SK-MEL-5 (cell line): ENCODE results near the gene SNIP1. TPM values are rescaled to one million over a fixed set of nuclear protein-coding genes. Genes with fewer than 3 reads are reported as not detected.
"Not testable (repeated sequence)": the region's sequence is repeated elsewhere in the genome, so short reads cannot be mapped to it uniquely, and the experiment has no call there.

Experiments
- DNase-seq: peaks from one replicate; pipeline ENCODE4 v3.0.0-alpha.2; 2016; ENCODE audit warnings: low read depth, low spot score
- in situ Hi-C: cut with HindIII; loops from 2 replicates; pipeline ENCODE4 v1.10.0; 2016; ENCODE audit warnings: low sequenced_read_pairs, high pct_unique_total_duplicates, low pct_unique_long_range_greater_than_20kb
- total RNA-seq: library from RNA; depleted of rRNA; stranded (reverse); fragments of >200 nt; shearing (Covaris generic); gene quantifications from 2 replicates; pipeline ENCODE4 v1.2.3, GENCODE V29; 2014

Gene SNIP1
- total RNA-seq, 1 experiment from 2014 or later: 7.4 TPM

DNA sequence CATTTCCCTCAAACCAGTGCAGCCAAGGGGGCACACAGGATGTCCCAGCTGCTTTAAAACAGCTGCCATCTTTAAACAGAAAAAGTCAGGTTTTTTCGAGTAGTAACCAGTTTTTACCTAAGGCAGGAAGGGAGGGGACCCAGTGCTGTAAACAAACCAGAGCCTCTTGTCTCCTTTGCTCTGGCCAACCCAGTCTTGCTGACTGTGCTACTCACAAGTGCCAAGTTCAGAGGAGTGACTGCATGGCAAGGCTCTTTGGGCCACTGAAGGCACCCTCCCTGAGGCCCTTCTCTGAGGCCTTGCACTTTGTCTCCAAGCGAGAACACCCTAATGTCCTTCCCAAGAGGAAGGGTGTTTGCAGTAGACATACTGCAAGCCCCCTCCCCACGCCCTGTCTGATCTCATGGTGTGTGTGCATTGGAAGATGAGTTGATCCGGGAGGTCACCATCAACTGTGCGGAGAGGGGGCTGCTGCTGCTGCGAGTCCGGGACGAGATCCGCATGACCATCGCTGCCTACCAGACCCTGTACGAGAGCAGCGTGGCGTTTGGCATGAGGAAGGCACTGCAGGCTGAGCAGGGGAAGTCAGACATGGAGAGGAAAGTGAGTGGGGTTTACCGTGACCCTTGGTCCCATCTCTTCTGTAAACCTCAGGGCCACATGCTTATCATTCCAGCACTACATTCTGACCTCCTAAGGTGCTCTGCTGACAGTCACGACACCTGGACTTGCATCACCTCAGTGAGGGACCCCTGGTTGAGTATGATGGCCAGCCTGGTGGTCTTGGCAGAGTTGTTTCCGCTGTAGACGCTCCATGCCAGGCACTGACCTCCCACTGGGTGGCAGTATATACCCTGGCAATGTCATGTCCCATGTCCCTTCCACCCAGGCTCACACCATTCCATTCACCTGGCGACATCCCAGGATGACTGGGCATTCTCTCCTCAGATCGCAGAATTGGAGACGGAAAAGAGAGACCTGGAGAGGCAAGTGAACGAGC is 7.3 kb upstream of the SNIP1 start:
- peak; percentile 59 for DNase-seq
- in situ Hi-C loops: no loop called here

DNA sequence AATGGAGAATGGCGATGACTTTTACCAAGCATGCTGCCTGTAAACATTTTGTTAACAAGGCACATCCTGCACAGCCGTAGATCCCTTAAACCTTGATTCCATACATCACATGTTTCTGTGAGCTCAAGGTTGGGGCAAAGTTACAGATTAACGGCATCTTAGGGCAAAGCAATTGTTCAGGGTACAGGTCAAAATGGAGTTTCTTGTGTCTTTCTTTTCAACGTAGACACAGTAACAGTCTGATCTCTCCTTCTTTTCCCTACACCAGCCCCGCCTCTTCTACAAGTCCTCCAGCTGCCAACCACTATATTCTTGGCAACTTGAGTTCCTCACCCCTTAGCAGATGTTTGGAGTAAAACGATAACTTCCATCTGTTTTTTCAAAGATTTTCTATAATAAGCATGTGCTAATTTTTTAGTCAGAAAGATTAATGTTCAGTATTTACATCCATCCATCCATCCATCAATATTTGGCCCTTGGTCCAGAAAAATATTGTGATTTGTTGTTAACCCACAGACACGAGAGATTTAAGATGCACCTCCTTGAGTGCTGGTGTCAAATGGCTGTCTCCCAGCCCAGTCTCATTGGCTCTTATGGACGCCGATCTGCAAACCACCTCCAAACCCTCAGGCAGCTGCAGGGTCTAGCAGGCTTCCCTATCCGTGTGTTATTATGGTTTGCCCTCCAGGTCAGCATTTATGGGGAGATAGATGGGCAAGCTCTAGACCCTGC is 6.5 kb upstream of the SNIP1 start:
- no peak for DNase-seq
- in situ Hi-C loops: no loop called here

DNA sequence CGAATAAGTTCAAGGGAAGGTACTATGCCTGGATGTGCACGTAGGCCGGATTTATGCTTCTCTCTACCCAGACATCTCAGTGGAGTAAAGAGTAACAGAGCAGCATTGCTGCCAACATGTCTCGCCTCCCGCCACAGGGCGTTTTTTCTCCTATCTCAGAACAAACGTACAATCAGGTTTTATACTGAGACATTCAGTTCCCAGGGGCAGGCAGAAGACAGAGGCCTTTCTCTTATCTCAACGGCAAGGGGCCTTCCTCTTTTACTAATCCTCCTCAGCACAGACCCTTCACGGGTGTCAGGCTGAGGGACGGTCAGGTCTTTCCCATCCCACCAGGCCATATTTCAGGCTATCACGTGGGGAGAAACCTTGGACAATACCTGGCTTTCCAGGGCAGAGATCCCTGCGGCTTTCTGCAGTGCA is 5.9 kb upstream of the SNIP1 start:
- DNase-seq, in situ Hi-C loops: not testable (repeated sequence)

DNA sequence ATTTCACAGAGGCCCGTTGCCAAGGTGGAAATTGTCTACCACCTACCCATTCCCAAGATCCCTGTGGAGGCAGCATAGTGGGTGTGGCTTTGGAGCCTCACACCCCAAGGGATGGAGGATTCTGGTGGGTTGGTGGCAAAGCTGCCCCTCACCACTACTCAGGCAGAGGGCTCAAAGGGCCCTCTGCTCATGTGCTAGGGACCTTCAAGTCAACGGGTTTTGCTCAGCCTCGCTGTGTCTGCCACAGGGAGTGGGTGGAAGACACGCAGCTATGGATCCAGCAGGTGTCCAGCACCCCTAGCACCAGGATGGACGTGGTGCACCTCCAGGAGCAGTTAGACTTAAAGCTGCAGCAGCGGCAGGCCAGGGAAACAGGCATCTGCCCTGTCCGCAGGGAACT is 5.0 kb upstream of the SNIP1 start:
- in situ Hi-C loops: no loop called here
- DNase-seq: no peak

DNA sequence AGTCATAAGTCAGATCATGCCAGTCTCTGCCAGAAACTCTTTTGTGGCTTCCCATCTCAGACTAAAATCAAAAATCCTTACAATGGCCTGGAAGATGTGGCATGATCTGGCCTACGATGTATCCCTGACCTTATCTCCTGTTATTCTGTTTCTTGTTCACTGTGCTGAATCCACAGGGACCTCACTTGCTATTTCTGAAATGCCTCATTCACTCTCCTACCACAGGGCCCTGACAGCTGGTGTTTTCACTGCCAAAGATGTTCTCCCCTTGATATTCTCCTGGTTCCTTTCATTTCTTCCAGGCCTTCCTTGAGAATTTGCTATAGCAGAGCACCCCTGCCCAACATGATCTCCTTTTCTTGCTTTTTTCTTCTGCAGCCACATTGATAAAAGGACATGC is 4.3 kb upstream of the SNIP1 start:
- DNase-seq: no peak
- in situ Hi-C loops: no loop called here

DNA sequence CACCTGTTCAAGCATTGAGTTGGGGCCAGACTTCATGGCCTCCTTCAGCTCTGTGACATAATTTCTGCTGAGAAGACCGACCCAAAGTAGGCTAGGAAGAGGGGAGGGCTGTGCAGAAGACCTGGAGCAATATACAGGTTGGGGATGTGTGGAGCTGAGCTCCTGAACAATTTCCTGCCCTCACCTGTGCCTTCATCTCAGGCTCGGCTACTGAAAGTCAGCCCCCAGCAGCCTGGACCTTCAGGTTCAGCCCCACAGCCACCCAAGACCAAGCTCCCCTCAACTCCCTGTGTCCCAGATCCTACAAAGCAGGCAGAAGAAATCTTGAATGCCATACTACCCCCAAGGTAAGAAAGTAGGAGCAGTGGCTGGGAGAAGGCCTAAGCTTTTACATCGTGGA is 3.3 kb upstream of the SNIP1 start:
- in situ Hi-C loops: no loop called here
- DNase-seq: no peak

DNA sequence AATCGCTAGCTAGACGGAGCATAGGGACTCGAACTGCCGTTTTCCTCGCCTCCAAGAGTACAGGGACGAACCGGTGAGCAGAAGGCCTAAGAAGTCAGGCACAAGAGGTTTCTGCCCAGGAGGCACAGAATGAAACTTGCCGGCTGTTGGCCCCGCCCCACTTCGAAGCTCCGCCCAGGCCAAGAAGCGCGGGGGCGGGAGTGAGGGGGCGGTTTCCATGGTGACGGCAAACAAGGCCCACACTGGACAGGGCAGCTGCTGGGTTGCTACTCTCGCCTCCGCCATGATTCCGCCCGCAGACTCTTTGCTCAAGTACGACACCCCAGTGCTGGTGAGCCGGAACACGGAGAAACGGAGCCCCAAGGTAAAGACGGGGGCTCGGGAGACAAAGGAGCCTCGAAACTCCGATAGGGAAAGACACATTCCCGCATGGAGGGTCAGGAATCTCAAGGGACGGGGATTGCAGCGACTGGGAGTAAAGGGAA is 2.7 kb upstream of the SNIP1 start, which contains the start of gene DNALI1:
DNALI1 (plus strand) TSS at position 229 of the 485 bp plus-strand sequence; CDS start at position 284, 55 bp downstream.
- peak; percentile 43 for DNase-seq
- in situ Hi-C loops: no loop called here

DNA sequence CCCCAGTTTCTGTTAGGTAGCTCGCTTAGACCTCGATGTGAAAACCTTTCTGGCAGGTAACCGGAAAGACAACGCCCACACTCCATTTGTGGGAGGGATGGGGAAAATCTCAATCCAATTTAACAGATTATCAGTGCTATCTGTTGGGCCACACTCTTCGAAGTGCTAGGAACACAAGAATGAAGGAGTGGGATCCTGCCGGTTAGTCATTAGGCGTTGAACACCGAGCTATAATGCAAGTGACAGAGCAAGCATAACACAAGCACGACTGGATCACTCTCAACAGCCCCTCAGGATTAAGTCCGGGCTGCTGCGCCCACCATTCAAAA is 531 bp downstream of the SNIP1 start:
- in situ Hi-C loops: no loop called here
- no peak for DNase-seq

DNA sequence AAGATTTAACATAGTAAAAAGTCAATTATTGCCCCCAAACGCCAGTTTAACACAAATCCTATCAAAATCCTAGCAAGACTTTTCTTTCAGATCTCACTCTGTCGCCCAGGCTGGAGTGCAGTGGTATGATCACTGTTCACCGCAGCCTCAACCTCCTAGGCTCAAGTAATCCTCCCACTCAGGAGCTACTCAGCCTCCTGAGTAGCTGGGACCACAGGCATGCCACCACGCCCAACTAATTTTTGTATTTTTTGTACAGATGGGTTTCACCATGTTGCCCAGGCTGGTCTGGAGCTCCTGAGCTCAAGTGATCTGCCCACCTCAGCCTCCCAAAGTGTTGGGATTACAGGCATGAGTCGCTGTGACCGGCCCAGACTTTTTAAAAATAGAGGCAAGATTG is 4.8 kb downstream of the SNIP1 start:
- DNase-seq: no peak
- in situ Hi-C loops: no loop called here

DNA sequence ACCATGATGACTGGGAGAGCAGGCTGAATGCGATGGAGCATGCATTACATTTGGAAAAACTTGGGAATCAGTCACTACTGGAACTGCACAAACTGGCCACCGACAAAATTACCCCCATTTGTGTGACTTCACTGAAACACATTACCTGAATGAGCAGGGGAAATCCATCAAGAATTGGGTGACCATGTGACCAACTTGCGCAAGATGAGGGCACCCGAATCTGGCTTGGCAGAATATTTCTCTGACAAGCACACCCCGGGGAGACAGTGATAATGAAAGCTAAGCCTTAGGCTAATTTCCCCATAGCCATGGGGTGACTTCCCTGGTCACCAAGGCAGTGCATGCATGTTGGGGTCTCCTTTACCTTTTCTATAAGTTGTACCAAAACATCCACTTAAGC is 9.1 kb downstream of the SNIP1 start:
- in situ Hi-C loops: no loop called here
- DNase-seq: no peak

DNA sequence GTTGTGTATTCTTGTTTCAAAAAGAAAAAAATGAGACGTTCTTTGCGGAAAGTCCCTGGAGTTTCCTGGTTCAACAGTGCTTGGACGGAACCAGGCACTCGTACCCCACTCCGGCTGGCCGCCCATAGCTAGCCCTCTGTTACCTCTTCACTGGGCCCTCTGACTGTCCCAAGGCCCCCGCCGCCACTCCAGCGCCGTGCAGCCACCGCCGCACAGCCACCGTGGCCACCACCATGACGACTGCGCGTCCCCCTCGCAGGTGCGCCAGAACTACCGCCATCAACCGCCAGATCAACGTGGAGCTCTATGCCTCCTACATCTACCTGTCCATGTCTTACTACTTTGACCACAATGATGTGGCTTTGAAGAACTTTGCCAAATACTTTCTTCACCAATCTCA is 9.6 kb downstream of the SNIP1 start:
- in situ Hi-C loops: no loop called here
- no peak for DNase-seq

DNA sequence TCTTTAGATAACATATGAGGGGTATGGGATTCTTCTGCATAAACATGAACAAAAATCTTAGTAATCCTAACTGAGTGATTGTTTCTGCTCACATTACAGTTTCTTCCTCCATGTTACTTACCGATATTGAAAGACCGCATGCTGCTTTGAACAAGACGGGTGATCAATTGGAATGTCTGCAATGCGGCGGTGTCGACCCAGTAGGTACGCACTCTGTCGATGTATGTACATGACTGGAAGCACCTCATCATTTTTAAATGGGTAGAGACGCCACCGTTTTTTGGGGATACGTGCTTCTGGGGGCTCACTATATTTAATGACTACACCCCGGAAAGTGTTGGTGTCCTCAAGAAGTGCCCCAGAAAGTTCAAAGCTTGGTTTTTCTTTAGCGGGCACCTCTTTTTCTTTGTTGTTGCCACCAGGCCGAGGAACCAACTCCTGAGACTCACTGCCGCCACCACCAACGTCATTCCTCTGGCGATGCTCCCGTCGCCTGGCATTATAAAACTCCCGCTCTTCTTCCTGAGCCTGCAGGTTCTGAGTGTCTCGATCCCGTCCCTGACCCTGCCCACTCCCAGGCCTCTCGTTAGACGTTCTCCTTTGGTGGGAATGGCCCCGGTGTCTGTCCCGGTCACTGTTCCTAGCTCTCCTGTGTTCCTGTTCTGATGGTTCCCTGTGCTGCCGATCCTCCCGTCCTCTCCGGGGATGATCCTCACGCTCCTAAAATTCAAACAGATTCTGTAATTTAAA is 13.9 kb downstream of the SNIP1 start:
- DNase-seq: no peak
- in situ Hi-C loops: no loop called here

DNA sequence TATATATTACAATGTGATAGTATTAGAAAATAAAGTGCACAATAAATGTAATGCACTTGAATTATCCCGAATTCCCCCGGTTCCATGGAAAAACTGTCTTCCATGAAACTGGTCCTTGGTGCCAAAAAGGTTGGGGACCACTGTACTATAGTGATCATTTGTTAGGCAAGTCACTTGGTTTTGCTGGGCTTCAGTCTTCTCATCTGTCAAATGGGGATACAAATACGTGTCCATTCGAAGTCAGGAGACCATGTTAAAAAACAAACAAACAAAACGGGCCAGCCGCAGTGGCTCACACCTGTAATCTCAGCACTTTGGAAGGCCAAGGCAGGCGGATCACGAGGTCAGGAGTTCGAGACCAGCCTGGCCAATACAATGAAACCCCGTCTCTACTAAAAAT is 14.9 kb downstream of the SNIP1 start:
- in situ Hi-C loops, DNase-seq: not testable (repeated sequence)

DNA sequence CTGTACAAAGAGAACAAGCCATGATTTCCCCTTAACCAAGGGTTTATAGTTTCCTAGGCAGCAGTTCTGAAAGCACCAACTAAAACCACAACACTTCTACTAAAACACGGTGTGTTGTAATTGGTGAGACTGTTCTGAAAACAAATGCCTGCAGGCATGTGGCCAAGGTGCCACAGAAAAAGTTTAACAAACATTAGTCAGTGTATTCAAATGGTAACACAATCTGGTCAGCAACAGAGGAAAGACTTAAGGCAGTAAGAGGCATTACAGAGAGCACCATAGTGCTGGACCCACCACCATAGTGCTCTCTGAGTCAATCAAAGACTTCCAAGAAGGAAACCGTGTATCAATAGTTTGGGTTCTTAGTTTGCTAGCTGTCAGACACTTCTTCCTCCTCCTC is 16.7 kb downstream of the SNIP1 start:
- in situ Hi-C loops: no loop called here
- DNase-seq: no peak

DNA sequence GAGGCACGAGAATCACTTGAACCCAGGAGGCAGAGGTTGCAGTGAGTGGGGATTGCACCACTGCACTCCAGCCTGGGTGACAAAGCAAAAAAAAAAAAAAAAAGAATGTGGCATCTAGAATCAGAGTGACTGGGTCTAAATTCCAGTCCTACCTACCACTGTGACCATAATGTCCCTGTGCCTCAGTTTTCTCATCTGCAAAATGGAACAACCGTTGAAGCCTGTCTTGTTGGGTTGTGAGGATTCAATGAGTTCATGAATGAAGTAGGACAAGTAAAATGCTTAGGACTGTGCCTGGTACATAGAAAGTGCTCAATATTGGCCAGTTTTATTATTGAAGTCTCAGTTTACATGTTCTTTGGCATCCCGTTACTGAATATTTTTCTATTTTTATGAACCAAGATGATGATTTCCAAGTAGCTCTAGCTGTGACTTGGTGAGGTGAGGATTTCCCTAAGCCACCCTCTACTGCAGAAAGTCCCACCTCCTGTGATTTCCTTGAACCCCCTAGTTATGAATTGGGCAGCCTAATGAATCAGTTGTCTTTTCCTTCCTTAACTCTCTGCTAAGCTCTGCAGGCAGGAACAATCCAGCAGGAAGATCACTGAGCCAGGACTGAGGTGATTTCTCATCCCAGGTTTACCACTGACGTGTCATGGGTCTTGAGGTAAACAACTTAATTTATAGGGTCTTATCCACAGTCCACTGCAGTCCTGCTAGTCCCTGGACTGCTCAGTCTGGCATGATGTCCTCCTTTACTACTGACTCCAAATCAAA is 20.6 kb downstream of the SNIP1 start:
- no peak for DNase-seq
- in situ Hi-C loops: no loop called here

DNA sequence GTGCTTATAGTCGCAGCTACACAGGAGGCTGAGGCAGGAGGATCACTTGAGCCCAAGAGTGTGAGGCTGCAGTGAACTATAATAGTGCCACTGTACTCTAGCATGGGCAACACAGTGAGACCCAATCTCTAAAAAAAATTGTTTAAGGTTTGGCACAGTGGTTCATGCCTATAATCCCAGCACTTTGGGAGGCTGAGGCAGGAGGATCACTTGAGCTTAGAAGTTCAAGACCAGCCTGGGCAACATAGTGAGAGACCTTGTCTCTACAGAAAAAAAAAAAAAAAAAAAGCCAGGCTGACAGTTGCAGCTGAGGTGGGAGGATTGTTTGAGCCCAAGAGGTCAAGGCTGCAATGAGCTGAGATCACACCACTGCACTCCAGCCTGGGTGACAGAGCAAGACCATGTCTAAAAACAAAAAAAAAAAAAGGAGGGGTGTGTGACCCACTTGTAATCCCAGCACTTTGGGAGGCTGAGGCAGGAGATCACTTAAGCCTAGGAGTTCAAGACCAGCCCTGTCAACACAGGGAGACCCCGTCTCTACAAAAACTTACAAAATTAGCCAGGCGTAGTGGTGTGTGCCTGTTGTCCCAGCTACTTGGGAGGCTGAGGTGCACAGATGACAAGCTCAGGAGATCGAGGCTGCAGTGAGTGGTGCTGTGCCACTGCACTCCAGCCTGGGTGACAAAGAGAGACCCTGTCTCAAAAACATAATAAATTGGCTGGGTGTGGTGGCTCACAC is 21.5 kb downstream of the SNIP1 start:
- DNase-seq, in situ Hi-C loops: not testable (repeated sequence)

DNA sequence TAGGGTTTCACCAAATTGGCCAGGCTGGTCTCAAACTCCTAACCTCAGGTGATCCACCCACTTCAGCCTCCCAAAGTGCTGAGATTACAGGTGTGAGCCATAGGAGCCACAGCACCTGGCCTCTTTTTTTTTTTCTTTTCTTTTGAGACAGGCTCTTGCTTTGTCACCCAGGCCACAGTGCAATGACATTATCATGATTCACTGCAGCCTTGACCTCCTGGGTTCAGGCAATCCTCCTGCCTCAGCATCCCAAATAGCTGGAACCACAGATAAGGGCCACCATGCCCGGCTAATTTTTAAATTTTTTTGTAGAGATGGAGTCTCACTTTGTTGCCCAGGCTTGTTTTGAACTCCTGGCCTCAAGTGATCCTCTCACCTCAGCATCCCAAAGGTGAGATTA is 24.2 kb downstream of the SNIP1 start:
- in situ Hi-C loops, DNase-seq: not testable (repeated sequence)
